DND-41 (cell line): Measurements from ENCODE around the gene SLC35F3.

Source experiments
- ATAC-seq: fragments of 200-7000 bp; cut with Tn5 transposase; 3 replicates; pipeline ENCODE4 v1.9.1; 2021; ENCODE audit warnings: low read depth; ENCODE audit not compliant: insufficient read depth
- DNase-seq: peaks from one replicate; pipeline ENCODE4 v3.0.0-alpha.2; 2020
- H2AFZ ChIP-seq: 2 replicates; pipeline ENCODE4 v1.6.0; 2012; ENCODE audit warnings: low read depth, low read length
- H3K27ac ChIP-seq: 2 replicates; pipeline ENCODE4 v1.5.1; 2012; ENCODE audit warnings: low read length, inconsistent platforms
- H3K27me3 ChIP-seq: fragments of 200-600 bp; sonication (generic); 2 replicates; pipeline ENCODE4 v1.6.0; 2012; ENCODE audit warnings: low read length, mild to moderate bottlenecking, inconsistent platforms; ENCODE audit not compliant: insufficient read depth, poor library complexity
- H3K36me3 ChIP-seq: 2 replicates; pipeline ENCODE4 v1.5.1; 2012; ENCODE audit warnings: low read length, inconsistent platforms; ENCODE audit not compliant: insufficient read depth
- H3K4me1 ChIP-seq: 2 replicates; pipeline ENCODE4 v1.5.1; 2012; ENCODE audit warnings: mild to moderate bottlenecking, low read length; ENCODE audit not compliant: insufficient read depth
- H3K4me2 ChIP-seq: 2 replicates; pipeline ENCODE4 v1.6.0; 2012; ENCODE audit warnings: mild to moderate bottlenecking, moderate library complexity, low read length, inconsistent platforms; ENCODE audit not compliant: insufficient read depth
- H3K4me3 ChIP-seq, 2 experiments: fragments of 200-600 bp in 1 of 2; shearing (Covaris generic) in 1 of 2; 2 replicates each; pipeline ENCODE4 v1.5.1; 2012 to 2016; ENCODE audit warnings: inconsistent platforms in 2 of 2, low read length in 2 of 2, mild to moderate bottlenecking in 2 of 2, low read depth in 1 of 2, moderate library complexity in 1 of 2
- H3K79me2 ChIP-seq: 2 replicates; pipeline ENCODE4 v1.6.0; 2012; ENCODE audit warnings: low read length, inconsistent platforms; ENCODE audit not compliant: insufficient read depth
- H3K9ac ChIP-seq: 2 replicates; pipeline ENCODE4 v1.6.0; 2012; ENCODE audit warnings: low read depth, mild to moderate bottlenecking, inconsistent platforms, low read length, moderate library complexity
- H3K9me3 ChIP-seq: 2 replicates; pipeline ENCODE4 v1.5.1; 2012; ENCODE audit warnings: low read length, moderate library complexity, mild to moderate bottlenecking, inconsistent platforms; ENCODE audit not compliant: insufficient read depth, severe bottlenecking
- H4K20me1 ChIP-seq: 2 replicates; pipeline ENCODE4 v1.6.0; 2012; ENCODE audit warnings: low read length; ENCODE audit not compliant: insufficient read depth
- EZH2 ChIP-seq: IDR thresholded peaks from 3 replicates; pipeline ENCODE4 v1.6.1; 2012; ENCODE audit warnings: borderline replicate concordance, low read depth, mild to moderate bottlenecking, moderate library complexity, low read length, inconsistent platforms; ENCODE audit not compliant: severe bottlenecking
- TF ChIP-seq, protein P1 (sequence below): IDR thresholded peaks from 2 replicates; pipeline ENCODE4 v1.5.1; 2012; ENCODE audit warnings: borderline replicate concordance, low read length, moderate library complexity, mild to moderate bottlenecking; ENCODE audit not compliant: poor library complexity, severe bottlenecking; ENCODE audit errors: extremely low read depth

SLC35F3 gene

DNA sequence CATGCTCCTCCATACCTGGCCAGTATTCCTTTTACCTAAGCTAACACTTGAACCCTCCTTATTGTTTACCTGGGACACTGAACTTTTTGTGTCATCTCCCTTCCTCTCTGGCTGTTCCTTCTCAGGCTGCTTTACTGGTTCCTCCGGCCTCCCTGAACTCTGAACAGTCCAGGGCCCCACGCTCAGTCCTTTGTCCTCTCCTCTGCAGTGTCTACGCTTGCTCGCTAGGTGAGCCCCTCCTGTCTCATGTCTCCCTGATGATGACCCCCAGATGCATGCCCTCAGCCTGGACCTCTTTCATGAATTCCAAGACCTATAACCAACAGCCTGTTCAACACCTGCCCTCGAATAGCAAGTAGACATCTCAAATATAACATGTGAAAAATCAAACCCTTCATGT lies 360.4 kb downstream of the SLC35F3 start:
- H3K9ac ChIP-seq: no peak overlapping the region
- TF ChIP-seq, protein P1, sequence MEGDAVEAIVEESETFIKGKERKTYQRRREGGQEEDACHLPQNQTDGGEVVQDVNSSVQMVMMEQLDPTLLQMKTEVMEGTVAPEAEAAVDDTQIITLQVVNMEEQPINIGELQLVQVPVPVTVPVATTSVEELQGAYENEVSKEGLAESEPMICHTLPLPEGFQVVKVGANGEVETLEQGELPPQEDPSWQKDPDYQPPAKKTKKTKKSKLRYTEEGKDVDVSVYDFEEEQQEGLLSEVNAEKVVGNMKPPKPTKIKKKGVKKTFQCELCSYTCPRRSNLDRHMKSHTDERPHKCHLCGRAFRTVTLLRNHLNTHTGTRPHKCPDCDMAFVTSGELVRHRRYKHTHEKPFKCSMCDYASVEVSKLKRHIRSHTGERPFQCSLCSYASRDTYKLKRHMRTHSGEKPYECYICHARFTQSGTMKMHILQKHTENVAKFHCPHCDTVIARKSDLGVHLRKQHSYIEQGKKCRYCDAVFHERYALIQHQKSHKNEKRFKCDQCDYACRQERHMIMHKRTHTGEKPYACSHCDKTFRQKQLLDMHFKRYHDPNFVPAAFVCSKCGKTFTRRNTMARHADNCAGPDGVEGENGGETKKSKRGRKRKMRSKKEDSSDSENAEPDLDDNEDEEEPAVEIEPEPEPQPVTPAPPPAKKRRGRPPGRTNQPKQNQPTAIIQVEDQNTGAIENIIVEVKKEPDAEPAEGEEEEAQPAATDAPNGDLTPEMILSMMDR: no peak
- no peak for TF ChIP-seq EZH2
- H3K9me3 ChIP-seq: no peaks in the 10 kb centered on the region
- H3K27me3 ChIP-seq: no peaks in the 10 kb centered on the region
- H2AFZ ChIP-seq: no peak overlapping the region
- H3K27ac ChIP-seq: no peak overlapping the region
- no peak overlapping the region for H3K4me2 ChIP-seq
- H4K20me1 ChIP-seq: no peaks in the 10 kb centered on the region
- no peaks in the 10 kb centered on the region for H3K4me1 ChIP-seq
- no peaks in the 10 kb centered on the region for H3K36me3 ChIP-seq
- H3K4me3 ChIP-seq: no peak overlapping the region
- H3K79me2 ChIP-seq: no peaks in the 10 kb centered on the region
- DNase-seq: no peak
- no peak for ATAC-seq

DNA sequence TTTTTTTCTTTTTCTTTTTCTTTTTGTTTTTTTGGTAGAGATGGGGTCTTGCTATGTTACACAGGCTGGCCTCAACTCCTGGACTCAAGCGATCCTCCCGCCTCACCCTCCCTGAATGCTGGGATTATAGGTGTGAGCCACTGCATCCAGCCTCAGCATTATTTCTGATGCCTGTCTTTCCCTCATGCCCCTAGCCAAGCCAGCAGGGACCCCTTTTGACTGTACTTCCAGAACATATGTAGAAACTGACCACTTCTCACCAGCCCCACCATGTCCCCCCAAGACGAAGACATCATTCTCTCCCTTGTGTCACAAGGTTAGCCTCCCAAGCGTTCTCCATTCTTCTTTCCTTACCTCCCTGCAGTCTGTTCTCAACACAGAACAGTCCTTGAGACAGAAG lies 360.8 kb downstream of the SLC35F3 start:
- Histone ChIP-seq H3K9ac (no peak overlapping the region), H3K4me2 (no peak overlapping the region), H4K20me1 (no peaks in the 10 kb centered on the region), H3K27ac (no peak overlapping the region), H3K9me3 (no peaks in the 10 kb centered on the region), H3K4me3 (no peak overlapping the region), H3K36me3 (no peaks in the 10 kb centered on the region), H3K79me2 (no peaks in the 10 kb centered on the region), H3K27me3 (no peaks in the 10 kb centered on the region), H2AFZ (no peak overlapping the region), H3K4me1 (no peaks in the 10 kb centered on the region)
- ATAC-seq (no peak), DNase-seq (no peak)
- no peak for TF ChIP-seq EZH2
- TF ChIP-seq, protein P1: no peak

- no peaks in the 10 kb centered on the region for H3K79me2 ChIP-seq
- H4K20me1 ChIP-seq: no peaks in the 10 kb centered on the region
- TF ChIP-seq, protein P1: no peak
- TF ChIP-seq EZH2: no peak
- H3K9me3 ChIP-seq: no peaks in the 10 kb centered on the region
- no peak overlapping the region for H3K4me3 ChIP-seq
- H3K4me1 ChIP-seq: no peaks in the 10 kb centered on the region
- H3K27ac ChIP-seq: no peak overlapping the region
- no peak overlapping the region for H3K4me2 ChIP-seq
- no peak overlapping the region for H2AFZ ChIP-seq
- DNase-seq: no peak
- no peak for ATAC-seq
- no peaks in the 10 kb centered on the region for H3K36me3 ChIP-seq
- no peak overlapping the region for H3K9ac ChIP-seq
- H3K27me3 ChIP-seq: no peaks in the 10 kb centered on the region
Measured at GRCh38 chr1:234265861-234266260, 361.4 kb downstream of the SLC35F3 start.

- Histone ChIP-seq H3K27me3 (no peaks in the 10 kb centered on the region), H3K4me1 (no peaks in the 10 kb centered on the region), H3K4me2 (no peak overlapping the region), H4K20me1 (no peaks in the 10 kb centered on the region), H3K36me3 (no peaks in the 10 kb centered on the region), H2AFZ (no peak overlapping the region), H3K27ac (no peak overlapping the region), H3K79me2 (no peaks in the 10 kb centered on the region), H3K9ac (no peak overlapping the region), H3K4me3 (no peak overlapping the region), H3K9me3 (no peaks in the 10 kb centered on the region)
- TF ChIP-seq EZH2: no peak
- TF ChIP-seq, protein P1: no peak
- no peak for ATAC-seq
- DNase-seq: no peak
Measured at GRCh38 chr1:234270093-234270492, 365.6 kb downstream of the SLC35F3 start.
